IMR-90 (cell line): ENCODE measurements around the gene PTPN23. TPM values are rescaled to one million over a fixed set of nuclear protein-coding genes. Genes with fewer than 3 reads are reported as not detected.

Experiments
- ATAC-seq: fragments of 200-7000 bp; cut with Tn5 transposase; 2 replicates; pipeline ENCODE4 v1.9.1; 2020; ENCODE audit warnings: low read depth, mild to moderate bottlenecking, moderate library complexity
- BruUV-seq: library from RNA; stranded (reverse); fragments of 400-500 nt; replicated peaks from 2 replicates; lab custom pipeline; 2021; lab: Mats Ljungman, UMichigan
- CTCF ChIA-PET: fragments of 300-600 bp; formaldehyde crosslinking; extraction: SDS; loops from one replicate; lab custom pipeline; 2021; ENCODE audit warnings: antibody characterized with exemption; lab: Yijun Ruan, JAX
- POLR2A ChIA-PET: fragments of 300-600 bp; sonication (Branson Sonifier 250); formaldehyde crosslinking; loops from one replicate; lab custom pipeline; 2022; ENCODE audit warnings: antibody characterized with exemption; ENCODE audit not compliant: unreplicated experiment; lab: Charles Lee
- DNase-seq: peaks from one replicate; pipeline ENCODE4 v3.0.0; 2013
- H2AFZ ChIP-seq: replicated peaks from 2 replicates; pipeline ENCODE3; 2013; ENCODE audit warnings: low read length, mild to moderate bottlenecking; ENCODE audit not compliant: poor library complexity
- H2AK5ac ChIP-seq: 2 replicates; pipeline ENCODE4 v1.6.1; 2013; ENCODE audit warnings: low read depth, low read length, inconsistent platforms
- H2AK9ac ChIP-seq: replicated peaks from 2 replicates; pipeline ENCODE3; 2013; ENCODE audit warnings: mild to moderate bottlenecking, low read depth, low read length, moderate library complexity; ENCODE audit not compliant: poor library complexity
- H2BK120ac ChIP-seq: 2 replicates; pipeline ENCODE4 v1.6.1; 2013; ENCODE audit warnings: low read depth, low read length, inconsistent platforms
- H2BK15ac ChIP-seq: 3 replicates; pipeline ENCODE4 v1.6.1; 2013; ENCODE audit warnings: low read depth, low read length, inconsistent platforms
- H2BK20ac ChIP-seq: 2 replicates; pipeline ENCODE4 v1.6.1; 2013; ENCODE audit warnings: low read depth, mild to moderate bottlenecking, inconsistent platforms, low read length, moderate library complexity
- H2BK5ac ChIP-seq: 2 replicates; pipeline ENCODE4 v1.6.1; 2013; ENCODE audit warnings: mild to moderate bottlenecking, low read depth, low read length, inconsistent platforms; ENCODE audit not compliant: poor library complexity, severe bottlenecking
- H3K14ac ChIP-seq: replicated peaks from 2 replicates; pipeline ENCODE4 v1.6.1; 2013; ENCODE audit warnings: low read depth, low read length, inconsistent platforms
- H3K18ac ChIP-seq: 2 replicates; pipeline ENCODE4 v1.6.1; 2013; ENCODE audit warnings: low read depth, low read length, control low read depth
- H3K23ac ChIP-seq: 2 replicates; pipeline ENCODE4 v1.6.1; 2013; ENCODE audit warnings: low read depth, low read length, inconsistent platforms
- H3K27ac ChIP-seq: 2 replicates; pipeline ENCODE4 v1.5.1; 2013; ENCODE audit warnings: mild to moderate bottlenecking, control low read depth, low read length; ENCODE audit not compliant: insufficient read depth
- H3K27me3 ChIP-seq: 2 replicates; pipeline ENCODE4 v1.6.1; 2013; ENCODE audit warnings: low read length; ENCODE audit not compliant: control insufficient read depth, insufficient read depth
- H3K36me3 ChIP-seq: 2 replicates; pipeline ENCODE4 v1.6.1; 2013; ENCODE audit warnings: low read length, mixed read lengths; ENCODE audit not compliant: control insufficient read depth, insufficient read depth
- H3K4ac ChIP-seq: 2 replicates; pipeline ENCODE4 v1.6.1; 2013; ENCODE audit warnings: low read depth, low read length, inconsistent platforms
- H3K4me1 ChIP-seq: 2 replicates; pipeline ENCODE4 v1.6.1; 2013; ENCODE audit warnings: low read length, mixed read lengths; ENCODE audit not compliant: control insufficient read depth, insufficient read depth
- H3K4me2 ChIP-seq: 2 replicates; pipeline ENCODE4 v1.6.1; 2013; ENCODE audit warnings: low read depth, mild to moderate bottlenecking, control low read depth, low read length, moderate library complexity
- H3K4me3 ChIP-seq: 2 replicates; pipeline ENCODE4 v1.5.1; 2013; ENCODE audit warnings: low read depth, mild to moderate bottlenecking, control low read depth, low read length, moderate library complexity; ENCODE audit not compliant: insufficient read depth
- H3K56ac ChIP-seq: 2 replicates; pipeline ENCODE4 v1.6.1; 2013; ENCODE audit warnings: low read length, inconsistent platforms; ENCODE audit not compliant: insufficient read depth; ENCODE audit errors: extremely low read depth
- H3K79me1 ChIP-seq, 2 experiments: 2 replicates each; pipeline ENCODE4 v1.6.1; 2013; ENCODE audit warnings: low read length in 2 of 2, inconsistent platforms in 1 of 2, low read depth in 1 of 2
- H3K9ac ChIP-seq: 2 replicates; pipeline ENCODE4 v1.6.1; 2013; ENCODE audit warnings: low read depth, low read length, control low read depth
- H3K9me1 ChIP-seq: 2 replicates; pipeline ENCODE4 v1.6.1; 2013; ENCODE audit warnings: low read length, inconsistent platforms; ENCODE audit not compliant: insufficient read depth
- H3K9me3 ChIP-seq: 2 replicates; pipeline ENCODE4 v1.6.1; 2013; ENCODE audit warnings: low read length; ENCODE audit not compliant: control insufficient read depth, insufficient read depth
- H4K20me1 ChIP-seq: 2 replicates; pipeline ENCODE4 v1.6.1; 2013; ENCODE audit warnings: low read length, inconsistent platforms; ENCODE audit not compliant: insufficient read depth
- H4K5ac ChIP-seq: 2 replicates; pipeline ENCODE4 v1.6.1; 2013; ENCODE audit warnings: mild to moderate bottlenecking, low read depth, low read length, control low read depth
- H4K8ac ChIP-seq, 2 experiments: 2 replicates each; pipeline ENCODE4 v1.6.1; 2013; ENCODE audit warnings: low read depth in 2 of 2, low read length in 2 of 2, control low read depth in 1 of 2, inconsistent platforms in 1 of 2
- H4K91ac ChIP-seq: 2 replicates; pipeline ENCODE4 v1.6.1; 2013; ENCODE audit warnings: low read depth, low read length, inconsistent platforms; ENCODE audit not compliant: insufficient read depth
- ELK1 ChIP-seq: fragments of 150-350 bp; IDR thresholded peaks from 2 replicates; pipeline ENCODE4 v1.6.1; 2016; ENCODE audit warnings: low read depth, mild to moderate bottlenecking, low read length, moderate library complexity, borderline replicate concordance
- WGBS, 2 experiments: methylation state at CpG; one replicate each; pipeline versions ENCODE4 v1.1.5 to v1.1.7; 2013; ENCODE audit warnings: missing lambda C conversion rate in 2 of 2; ENCODE audit not compliant: insufficient read length in 1 of 2; ENCODE audit errors: extremely low coverage in 2 of 2; 5-methylcytosine and 5-hydroxymethylcytosine counted together
- dilution Hi-C: fragments of 300-500 bp; cut with HindIII; formaldehyde crosslinking; loops from one replicate; pipeline ENCODE4 v1.14.3; 2018; ENCODE audit warnings: low sequenced_read_pairs; ENCODE audit not compliant: unreplicated experiment
- in situ Hi-C: fragments of 300-500 bp; cut with MboI; formaldehyde crosslinking; loops from 3 replicates; pipeline ENCODE4 v1.14.3; 2019; ENCODE audit warnings: low sequenced_read_pairs, inconsistent platforms, mixed read lengths
- intact Hi-C: fragments of 100-400 bp; cut with micrococcal nuclease; formaldehyde crosslinking; loops from 2 replicates; pipeline ENCODE4 v1.10.0; 2022
- polyA plus RNA-seq, 3 experiments: library from polyadenylated mRNA; depleted of rRNA; stranded (reverse); fragments of >200 nt; gene quantifications; 2 replicates each; pipeline ENCODE4 v1.2.3, GENCODE V29; 2012; ENCODE audit warnings: low replicate concordance in 1 of 3
- total RNA-seq: library from RNA; depleted of rRNA; stranded (reverse); fragments of >200 nt; gene quantifications from 2 replicates; pipeline ENCODE4 v1.2.3, GENCODE V29; 2012

Gene PTPN23
- total and polyA plus RNA-seq, 2 of the 4 experiments (the other 2 are of a cell fraction), result 4.5 to 15.1 TPM

- POLR2A ChIA-PET, result interaction anchor here (1.6 kb wide), 1 partner anchor 18 kb away, joined by 8 read pairs; the partner anchor contains the start of gene PTPN23
- H4K8ac ChIP-seq, result no peak overlapping the region
- no peak for TF ChIP-seq ELK1
- H3K4me3 ChIP-seq, result no peak overlapping the region
- no peak overlapping the region for H3K14ac ChIP-seq
- H2BK5ac ChIP-seq, result no peak overlapping the region
- no peak overlapping the region for H3K9ac ChIP-seq
- CTCF ChIA-PET, result no interaction called here
- peaks cover 10% of the 10 kb centered on the region for H3K36me3 ChIP-seq
- H4K5ac ChIP-seq, result no peak overlapping the region
- peaks cover 55% of the 10 kb centered on the region for H4K20me1 ChIP-seq
- H3K4ac ChIP-seq, result no peak overlapping the region
- H3K23ac ChIP-seq, result no peak overlapping the region
- no peak overlapping the region for H2AFZ ChIP-seq
- H3K18ac ChIP-seq, result no peak overlapping the region
- H2AK9ac ChIP-seq, result no peak overlapping the region
- dilution Hi-C loops, result no loop called here
- H3K27ac ChIP-seq, result no peak overlapping the region
- H3K9me3 ChIP-seq, result no peaks in the 10 kb centered on the region
- peaks cover 20% of the 10 kb centered on the region for H3K4me1 ChIP-seq
- intact Hi-C loops, result no loop called here
- no peak overlapping the region for H3K56ac ChIP-seq
- no peak overlapping the region for H2BK20ac ChIP-seq
- no peak for DNase-seq
- in situ Hi-C loops, result no loop called here
- H2BK120ac ChIP-seq, result no peak overlapping the region
- 86% methylated on average over 1 of the region's 1 CpG; no CpG with 5 or more reads in 1 of the 2 experiments for WGBS, 2 experiments
- H3K79me1 ChIP-seq, result peaks cover 52 to 79% of the 10 kb centered on the region in 2 experiments
- peaks cover 28% of the 10 kb centered on the region for H3K9me1 ChIP-seq
- ATAC-seq, result no peak
- no TSS peak for BruUV-seq
- no peaks in the 10 kb centered on the region for H3K27me3 ChIP-seq
- H3K4me2 ChIP-seq, result no peak overlapping the region
- H2AK5ac ChIP-seq, result no peak overlapping the region
- H4K91ac ChIP-seq, result no peak overlapping the region
- H2BK15ac ChIP-seq, result no peak overlapping the region
Measured at GRCh38 chr3:47399016-47399415, 18.2 kb downstream of the PTPN23 start.
